ENCODE measurements around the gene ING3. TPM values are rescaled to one million over a fixed set of nuclear protein-coding genes. Genes with fewer than 3 reads are reported as not detected.

Gene ING3
- total RNA-seq, 3 donors from 2014 or later, result 18.2 to 21.7 (median 20.7) TPM

DNA sequence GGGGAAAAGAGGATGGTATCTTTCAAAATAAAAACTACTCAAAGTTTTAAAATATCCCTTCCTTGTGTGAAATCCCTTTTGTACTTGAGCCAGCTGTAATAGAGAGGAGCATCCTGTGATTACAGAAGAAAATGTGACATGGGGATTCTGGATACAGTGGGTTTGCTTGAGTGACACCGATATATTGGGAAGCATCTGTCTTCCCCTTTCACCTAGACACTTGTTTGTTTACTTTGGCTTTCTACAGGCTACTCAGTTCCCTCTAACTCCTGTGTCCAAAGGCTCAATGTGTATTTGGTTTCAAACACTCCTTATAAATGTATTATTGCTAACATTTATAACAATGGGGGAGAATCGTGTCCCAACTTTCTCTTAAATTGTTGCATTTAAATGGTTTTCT lies 62.3 kb downstream of the ING3 start:
- no peak for DNase-seq
- Histone ChIP-seq H3K36me3 (ENCODE audit: low read depth) (no peaks in the 10 kb centered on the region), H3K9me3 (no peaks in the 10 kb centered on the region), H3K4me1 (ENCODE audit: low read depth) (no peaks in the 10 kb centered on the region), H3K4me3 (no peak overlapping the region)
- no peak for ATAC-seq
- TF ChIP-seq, protein P1, sequence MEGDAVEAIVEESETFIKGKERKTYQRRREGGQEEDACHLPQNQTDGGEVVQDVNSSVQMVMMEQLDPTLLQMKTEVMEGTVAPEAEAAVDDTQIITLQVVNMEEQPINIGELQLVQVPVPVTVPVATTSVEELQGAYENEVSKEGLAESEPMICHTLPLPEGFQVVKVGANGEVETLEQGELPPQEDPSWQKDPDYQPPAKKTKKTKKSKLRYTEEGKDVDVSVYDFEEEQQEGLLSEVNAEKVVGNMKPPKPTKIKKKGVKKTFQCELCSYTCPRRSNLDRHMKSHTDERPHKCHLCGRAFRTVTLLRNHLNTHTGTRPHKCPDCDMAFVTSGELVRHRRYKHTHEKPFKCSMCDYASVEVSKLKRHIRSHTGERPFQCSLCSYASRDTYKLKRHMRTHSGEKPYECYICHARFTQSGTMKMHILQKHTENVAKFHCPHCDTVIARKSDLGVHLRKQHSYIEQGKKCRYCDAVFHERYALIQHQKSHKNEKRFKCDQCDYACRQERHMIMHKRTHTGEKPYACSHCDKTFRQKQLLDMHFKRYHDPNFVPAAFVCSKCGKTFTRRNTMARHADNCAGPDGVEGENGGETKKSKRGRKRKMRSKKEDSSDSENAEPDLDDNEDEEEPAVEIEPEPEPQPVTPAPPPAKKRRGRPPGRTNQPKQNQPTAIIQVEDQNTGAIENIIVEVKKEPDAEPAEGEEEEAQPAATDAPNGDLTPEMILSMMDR (IDR thresholded peaks at IDR 0.05), result no peak
- intact Hi-C loops (cut with DNase I, micrococcal nuclease), result no loop called here

DNA sequence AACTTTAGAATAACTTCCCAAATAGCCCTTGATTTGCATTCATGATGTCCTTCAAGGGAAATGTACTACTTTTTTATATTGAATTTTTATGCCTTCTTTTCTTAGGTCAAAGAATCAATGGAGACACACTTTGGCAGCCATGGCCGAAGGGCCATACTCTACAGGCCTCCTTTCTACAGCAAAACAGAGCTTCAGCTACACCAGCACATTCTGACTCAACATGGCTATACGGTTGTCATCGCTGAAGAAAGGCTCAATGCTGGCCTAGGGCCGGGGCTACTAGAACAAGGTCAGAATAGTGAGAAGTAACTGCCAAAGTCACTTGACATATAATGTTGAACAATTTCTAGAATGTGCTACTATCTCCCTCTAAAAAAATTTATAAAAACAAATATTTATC lies 65.0 kb downstream of the ING3 start:
- Histone ChIP-seq H3K9me3 (no peaks in the 10 kb centered on the region), H3K4me1 (ENCODE audit: low read depth) (peaks cover under 1% of the 10 kb centered on the region), H3K4me3 (no peak overlapping the region), H3K36me3 (ENCODE audit: low read depth) (no peaks in the 10 kb centered on the region)
- TF ChIP-seq, protein P1 (IDR thresholded peaks at IDR 0.05), result no peak
- DNase-seq (no peak), ATAC-seq (no peak)
- intact Hi-C loops (cut with DNase I, micrococcal nuclease), result no loop called here

DNA sequence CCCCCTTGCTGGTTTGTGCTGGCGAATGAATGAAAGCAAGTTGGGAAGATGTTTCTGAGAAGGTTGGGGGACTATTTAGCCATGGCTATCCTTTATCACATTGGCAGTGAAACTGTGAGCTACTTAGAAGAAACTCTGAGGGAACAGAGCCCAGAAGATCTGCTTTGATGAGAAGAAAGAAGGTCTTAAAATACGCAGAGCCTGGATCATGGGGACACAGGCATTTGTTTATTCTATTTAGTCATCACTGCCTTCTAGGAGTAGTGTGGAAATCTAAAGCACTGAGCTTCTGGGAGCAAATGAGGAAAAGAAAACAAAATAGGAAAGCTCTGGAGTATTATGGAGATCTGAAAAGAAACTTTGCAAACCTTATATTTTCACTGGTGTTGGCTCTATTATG lies 66.4 kb downstream of the ING3 start:
- ATAC-seq (peak; percentile 17), DNase-seq (no peak)
- H3K36me3 ChIP-seq (ENCODE audit: low read depth), result no peaks in the 10 kb centered on the region
- intact Hi-C loops (cut with DNase I, micrococcal nuclease), result no loop called here
- no peaks in the 10 kb centered on the region for H3K9me3 ChIP-seq
- peaks cover 5% of the 10 kb centered on the region for H3K4me1 ChIP-seq (ENCODE audit: low read depth)
- TF ChIP-seq, protein P1 (IDR thresholded peaks at IDR 0.05), result no peak
- H3K4me3 ChIP-seq, result no peak overlapping the region

DNA sequence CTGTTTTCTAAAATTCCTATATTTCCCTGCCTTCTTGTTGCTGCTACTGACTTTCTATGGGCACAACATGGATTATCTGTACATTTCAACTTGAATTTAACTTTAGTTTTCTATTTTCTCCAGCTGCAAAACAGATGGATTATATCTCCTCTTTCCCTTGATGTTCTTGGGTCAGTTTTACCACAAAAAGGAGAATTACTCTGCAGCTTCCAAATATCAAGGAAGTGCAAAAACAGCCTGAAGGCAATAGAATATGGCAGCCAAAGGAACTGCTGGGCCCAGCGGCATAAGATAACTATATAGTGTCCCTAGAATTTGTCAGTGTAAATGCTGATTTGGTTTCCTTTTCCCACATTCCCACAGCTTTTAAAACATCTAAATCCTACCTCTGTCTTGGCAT lies 67.0 kb downstream of the ING3 start:
- ATAC-seq (no peak), DNase-seq (no peak)
- peaks cover 5% of the 10 kb centered on the region for H3K4me1 ChIP-seq (ENCODE audit: low read depth)
- H3K9me3 ChIP-seq, result no peaks in the 10 kb centered on the region
- intact Hi-C loops (cut with DNase I, micrococcal nuclease), result no loop called here
- TF ChIP-seq, protein P1 (IDR thresholded peaks at IDR 0.05), result no peak
- H3K4me3 ChIP-seq, result no peak overlapping the region
- H3K36me3 ChIP-seq (ENCODE audit: low read depth), result no peaks in the 10 kb centered on the region

DNA sequence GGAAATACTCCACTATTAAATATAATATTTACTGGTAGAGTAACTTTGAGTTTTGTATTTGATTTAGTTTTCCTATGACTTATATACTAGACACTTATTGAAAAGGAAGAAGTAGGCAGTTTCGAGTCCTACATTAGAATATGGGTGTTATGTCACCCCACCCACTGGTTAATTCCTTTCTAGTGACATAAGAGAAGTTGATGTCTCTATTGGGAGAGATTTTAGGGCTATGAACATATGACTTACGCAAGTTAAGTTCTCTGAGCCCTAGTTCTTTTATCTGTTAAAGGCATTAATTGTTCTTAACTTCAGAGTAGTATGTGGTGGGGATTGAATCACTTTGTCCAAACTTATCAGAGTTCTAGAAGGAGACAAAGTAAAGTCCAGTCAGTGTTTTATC lies 68.4 kb downstream of the ING3 start:
- Histone ChIP-seq H3K4me1 (ENCODE audit: low read depth) (peaks cover 9% of the 10 kb centered on the region), H3K9me3 (no peaks in the 10 kb centered on the region), H3K4me3 (no peak overlapping the region), H3K36me3 (ENCODE audit: low read depth) (no peaks in the 10 kb centered on the region)
- no peak for DNase-seq
- TF ChIP-seq, protein P1 (IDR thresholded peaks at IDR 0.05), result no peak
- intact Hi-C loops (cut with DNase I, micrococcal nuclease), result no loop called here
- no peak for ATAC-seq
